Upper lobe of left lung (tissue), 4 donors: ENCODE measurements around the gene FYN.

ENCODE experiments used
- POLR2A ChIP-seq, 4 donors: fragments of 450-650 bp; IDR thresholded peaks; one replicate each; pipeline ENCODE4 v1.5.1; 2016 to 2017; ENCODE audit warnings: antibody characterized with exemption in 4 of 4, mild to moderate bottlenecking in 2 of 4
- TF ChIP-seq, protein P1 (sequence below), 6 experiments: fragments of 450-650 bp in 4 of 6; fragments of 200-600 bp in 2 of 6; sonication (generic) in 2 of 6; IDR thresholded peaks; one replicate each; pipeline ENCODE4 v1.5.1; 2016 to 2019; ENCODE audit warnings: antibody characterized with exemption in 6 of 6

DNA sequence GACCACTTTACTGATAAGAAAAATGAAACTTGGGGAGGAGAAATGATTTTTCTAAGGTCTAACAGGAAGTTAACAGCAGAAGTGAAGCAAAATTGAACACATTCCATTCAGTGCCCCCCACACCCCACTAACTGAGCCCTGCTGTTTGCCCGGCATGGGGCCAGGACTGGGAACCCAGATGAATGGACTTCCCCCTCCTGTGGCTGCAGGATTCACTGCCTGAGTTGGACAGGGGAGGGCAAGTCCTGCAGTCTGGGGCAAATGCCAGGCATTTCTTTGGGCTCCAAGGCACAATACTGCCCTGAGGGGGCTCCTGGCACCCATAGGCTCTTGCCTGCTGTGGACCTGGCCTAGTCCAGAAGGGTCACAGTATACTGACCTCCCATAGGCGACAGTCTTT lies 28.3 kb downstream of the FYN start:
- TF ChIP-seq, protein P1, sequence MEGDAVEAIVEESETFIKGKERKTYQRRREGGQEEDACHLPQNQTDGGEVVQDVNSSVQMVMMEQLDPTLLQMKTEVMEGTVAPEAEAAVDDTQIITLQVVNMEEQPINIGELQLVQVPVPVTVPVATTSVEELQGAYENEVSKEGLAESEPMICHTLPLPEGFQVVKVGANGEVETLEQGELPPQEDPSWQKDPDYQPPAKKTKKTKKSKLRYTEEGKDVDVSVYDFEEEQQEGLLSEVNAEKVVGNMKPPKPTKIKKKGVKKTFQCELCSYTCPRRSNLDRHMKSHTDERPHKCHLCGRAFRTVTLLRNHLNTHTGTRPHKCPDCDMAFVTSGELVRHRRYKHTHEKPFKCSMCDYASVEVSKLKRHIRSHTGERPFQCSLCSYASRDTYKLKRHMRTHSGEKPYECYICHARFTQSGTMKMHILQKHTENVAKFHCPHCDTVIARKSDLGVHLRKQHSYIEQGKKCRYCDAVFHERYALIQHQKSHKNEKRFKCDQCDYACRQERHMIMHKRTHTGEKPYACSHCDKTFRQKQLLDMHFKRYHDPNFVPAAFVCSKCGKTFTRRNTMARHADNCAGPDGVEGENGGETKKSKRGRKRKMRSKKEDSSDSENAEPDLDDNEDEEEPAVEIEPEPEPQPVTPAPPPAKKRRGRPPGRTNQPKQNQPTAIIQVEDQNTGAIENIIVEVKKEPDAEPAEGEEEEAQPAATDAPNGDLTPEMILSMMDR (IDR thresholded peaks at IDR 0.05) = no peak
- no peak for TF ChIP-seq POLR2A (IDR thresholded peaks at IDR 0.05)
